Mesendoderm (in vitro differentiated cells): ENCODE measurements around the gene ATOH8.
"Not testable (repeated sequence)": the region's sequence is repeated elsewhere in the genome, so short reads cannot be mapped to it uniquely, and the experiment has no call there.

Experiments
- DNase-seq: peaks from one replicate; pipeline ENCODE4 v3.0.0; 2013
- H2AK5ac ChIP-seq: 2 replicates; pipeline ENCODE4 v1.6.1; 2013; ENCODE audit warnings: low read length, inconsistent platforms
- H2BK120ac ChIP-seq: 2 replicates; pipeline ENCODE4 v1.6.1; 2013; ENCODE audit warnings: low read depth, mild to moderate bottlenecking, low read length, moderate library complexity, mixed read lengths
- H2BK15ac ChIP-seq: replicated peaks from 2 replicates; pipeline ENCODE4 v1.6.1; 2013; ENCODE audit warnings: low read depth, mild to moderate bottlenecking, moderate library complexity
- H2BK5ac ChIP-seq: 2 replicates; pipeline ENCODE4 v1.6.1; 2013; ENCODE audit warnings: low read length, inconsistent platforms
- H3K18ac ChIP-seq: 2 replicates; pipeline ENCODE4 v1.6.1; 2013; ENCODE audit warnings: mild to moderate bottlenecking, low read length, mixed read lengths
- H3K23ac ChIP-seq: one replicate; pipeline ENCODE4 v1.6.1; 2013; ENCODE audit warnings: low read length
- H3K27ac ChIP-seq: 2 replicates; pipeline ENCODE4 v1.5.1; 2013; ENCODE audit warnings: low read depth, mild to moderate bottlenecking, inconsistent platforms, low read length, moderate library complexity
- H3K27me3 ChIP-seq: 2 replicates; pipeline ENCODE4 v1.6.1; 2013; ENCODE audit warnings: low read length, control low read depth, mild to moderate bottlenecking, inconsistent platforms; ENCODE audit not compliant: insufficient read depth, poor library complexity
- H3K36me3 ChIP-seq: 2 replicates; pipeline ENCODE4 v1.6.1; 2013; ENCODE audit warnings: low read length, inconsistent platforms; ENCODE audit not compliant: control insufficient read depth, insufficient read depth
- H3K4ac ChIP-seq: one replicate; pipeline ENCODE4 v1.6.1; 2013; ENCODE audit warnings: low read depth, mild to moderate bottlenecking, low read length, moderate library complexity
- H3K4me1 ChIP-seq: 2 replicates; pipeline ENCODE4 v1.6.1; 2013; ENCODE audit warnings: low read depth, low read length, inconsistent platforms; ENCODE audit not compliant: control insufficient read depth
- H3K4me2 ChIP-seq: 2 replicates; pipeline ENCODE4 v1.6.1; 2013; ENCODE audit warnings: low read length
- H3K4me3 ChIP-seq: 2 replicates; pipeline ENCODE4 v1.5.1; 2013; ENCODE audit warnings: mild to moderate bottlenecking, low read length
- H3K56ac ChIP-seq: one replicate; pipeline ENCODE4 v1.6.1; 2013; ENCODE audit warnings: low read length
- H3K79me1 ChIP-seq: 2 replicates; pipeline ENCODE4 v1.6.1; 2013; ENCODE audit warnings: low read length, inconsistent platforms
- H3K79me2 ChIP-seq: 2 replicates; pipeline ENCODE4 v1.6.1; 2013; ENCODE audit warnings: mild to moderate bottlenecking, low read length; ENCODE audit not compliant: control insufficient read depth, insufficient read depth
- H3K9ac ChIP-seq: 2 replicates; pipeline ENCODE4 v1.6.1; 2013; ENCODE audit warnings: low read length, inconsistent platforms
- H4K5ac ChIP-seq: one replicate; pipeline ENCODE4 v1.6.1; 2013; ENCODE audit warnings: low read length
- H4K8ac ChIP-seq: one replicate; pipeline ENCODE4 v1.6.1; 2013; ENCODE audit warnings: low read depth, mild to moderate bottlenecking, control low read depth, low read length, moderate library complexity
- WGBS: extraction: QIAGEN DNeasy Blood & Tissue Kit; methylation state at CpG from one replicate; pipeline ENCODE4 v1.1.7; 2013; ENCODE audit warnings: low lambda C conversion rate, missing lambda C conversion rate; ENCODE audit not compliant: insufficient coverage; ENCODE audit errors: extremely low coverage; 5-methylcytosine and 5-hydroxymethylcytosine counted together

ATOH8 gene

GRCh38 chr2:85711578-85712060, 42.2 kb upstream of the ATOH8 start:
- Histone ChIP-seq H3K36me3 (no peaks in the 10 kb centered on the region), H2BK5ac (no peak overlapping the region), H2BK120ac (no peak overlapping the region), H4K5ac (no peak overlapping the region), H3K4me3 (no peak overlapping the region), H3K56ac (no peak overlapping the region), H2AK5ac (no peak overlapping the region), H3K79me2 (no peaks in the 10 kb centered on the region), H3K27me3 (no peaks in the 10 kb centered on the region), H3K9ac (no peak overlapping the region), H2BK15ac (no peak overlapping the region), H3K27ac (no peak overlapping the region), H3K4ac (no peak overlapping the region), H4K8ac (no peak overlapping the region), H3K79me1 (no peaks in the 10 kb centered on the region), H3K4me2 (no peak overlapping the region), H3K23ac (no peak overlapping the region), H3K4me1 (no peaks in the 10 kb centered on the region), H3K18ac (no peak overlapping the region)
- no CpG with 5 or more reads among the region's 8 CpGs for WGBS
- DNase-seq: no peak

DNA sequence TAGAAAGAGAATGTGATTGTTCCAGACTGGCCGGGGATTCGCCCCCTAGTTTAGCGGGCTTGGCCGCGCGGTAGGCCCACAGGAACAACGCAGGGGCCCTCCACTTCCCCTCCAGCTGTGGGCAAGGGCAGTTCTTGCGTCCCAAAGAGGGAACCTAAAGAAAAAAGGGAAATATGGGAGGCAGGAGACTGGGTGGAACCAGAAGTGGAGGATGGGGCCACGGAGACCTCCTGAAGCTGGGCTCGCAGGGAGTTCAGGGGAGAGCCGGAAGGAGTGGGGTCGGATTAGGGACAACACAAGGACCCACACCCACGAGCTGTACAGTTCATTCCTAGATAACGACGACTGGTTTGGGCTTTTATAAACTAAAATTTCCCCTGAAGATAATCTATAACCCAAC, 41.5 kb upstream of the ATOH8 start:
- DNase-seq: no peak
- no peak overlapping the region for H3K27ac ChIP-seq
- no CpG with 5 or more reads among the region's 15 CpGs for WGBS

GRCh38 chr2:85712849-85713612, 40.8 kb upstream of the ATOH8 start:
- no CpG with 5 or more reads among the region's 9 CpGs for WGBS
- Histone ChIP-seq H3K79me2 (no peaks in the 10 kb centered on the region), H2AK5ac (no peak overlapping the region), H3K23ac (no peak overlapping the region), H3K4me3 (no peak overlapping the region), H4K8ac (no peak overlapping the region), H3K36me3 (no peaks in the 10 kb centered on the region), H3K79me1 (no peaks in the 10 kb centered on the region), H3K56ac (no peak overlapping the region), H3K4me1 (peaks cover 1% of the 10 kb centered on the region), H3K27ac (no peak overlapping the region), H3K27me3 (no peaks in the 10 kb centered on the region), H2BK120ac (no peak overlapping the region), H3K4ac (no peak overlapping the region), H4K5ac (no peak overlapping the region), H3K9ac (no peak overlapping the region), H2BK15ac (no peak overlapping the region), H2BK5ac (no peak overlapping the region), H3K4me2 (no peak overlapping the region), H3K18ac (no peak overlapping the region)
- no peak for DNase-seq

More for the DNA sequence above, 41.5 kb upstream of the ATOH8 start:
- no peaks in the 10 kb centered on the region for H3K4me1 ChIP-seq
- H2BK15ac ChIP-seq: no peak overlapping the region
- no peak overlapping the region for H3K23ac ChIP-seq
- no peaks in the 10 kb centered on the region for H3K36me3 ChIP-seq
- H3K27me3 ChIP-seq: no peaks in the 10 kb centered on the region
- H2BK5ac ChIP-seq: no peak overlapping the region
- no peak overlapping the region for H3K56ac ChIP-seq
- no peak overlapping the region for H3K18ac ChIP-seq
- H3K4me3 ChIP-seq: no peak overlapping the region
- H3K4me2 ChIP-seq: no peak overlapping the region
- H4K8ac ChIP-seq: no peak overlapping the region
- H3K9ac ChIP-seq: no peak overlapping the region
- H3K79me1 ChIP-seq: no peaks in the 10 kb centered on the region
- H4K5ac ChIP-seq: no peak overlapping the region
- H3K79me2 ChIP-seq: no peaks in the 10 kb centered on the region
- H2AK5ac ChIP-seq: no peak overlapping the region
- H2BK120ac ChIP-seq: no peak overlapping the region
- no peak overlapping the region for H3K4ac ChIP-seq

DNA sequence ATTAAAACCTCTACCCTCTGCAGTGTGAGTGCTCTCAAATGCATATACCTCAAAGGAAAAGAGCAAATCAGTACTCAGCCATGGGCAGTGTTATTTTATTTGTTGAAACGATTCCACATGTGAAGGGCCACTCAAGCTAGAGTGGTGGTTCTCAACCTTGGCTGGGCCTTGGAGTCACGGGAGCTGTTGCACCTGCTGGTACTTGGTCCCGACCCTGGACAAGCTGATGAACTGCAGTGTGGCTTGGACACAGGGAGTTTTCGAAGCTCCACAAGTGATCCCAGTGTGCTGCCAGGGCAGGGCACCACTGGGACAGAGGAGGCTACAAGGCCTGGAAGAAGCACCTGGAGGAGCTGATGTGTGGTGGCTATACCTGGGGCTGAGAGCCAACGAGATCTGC, 40.0 kb upstream of the ATOH8 start:
- H4K8ac ChIP-seq: no peak overlapping the region
- H3K4me3 ChIP-seq: no peak overlapping the region
- H3K27me3 ChIP-seq: no peaks in the 10 kb centered on the region
- no peak overlapping the region for H3K4ac ChIP-seq
- H3K4me1 ChIP-seq: peaks cover 1% of the 10 kb centered on the region
- no peaks in the 10 kb centered on the region for H3K79me2 ChIP-seq
- no peak overlapping the region for H2AK5ac ChIP-seq
- no peak overlapping the region for H3K56ac ChIP-seq
- H3K27ac ChIP-seq: no peak overlapping the region
- no peak overlapping the region for H3K18ac ChIP-seq
- H2BK15ac ChIP-seq: no peak overlapping the region
- no peak overlapping the region for H3K9ac ChIP-seq
- H2BK120ac ChIP-seq: no peak overlapping the region
- WGBS: no CpG with 5 or more reads among the region's 5 CpGs
- DNase-seq: no peak
- no peak overlapping the region for H3K23ac ChIP-seq
- H4K5ac ChIP-seq: no peak overlapping the region
- H3K4me2 ChIP-seq: no peak overlapping the region
- no peaks in the 10 kb centered on the region for H3K79me1 ChIP-seq
- no peak overlapping the region for H2BK5ac ChIP-seq
- H3K36me3 ChIP-seq: no peaks in the 10 kb centered on the region

- not testable (repeated sequence) for H2BK15ac ChIP-seq, H3K23ac ChIP-seq, H2BK120ac ChIP-seq, H3K36me3 ChIP-seq, H3K4me1 ChIP-seq, H3K27ac ChIP-seq, H4K5ac ChIP-seq, H3K4me3 ChIP-seq, H3K79me2 ChIP-seq, H3K79me1 ChIP-seq, DNase-seq, H4K8ac ChIP-seq, H3K56ac ChIP-seq, H3K27me3 ChIP-seq, H2AK5ac ChIP-seq, H3K18ac ChIP-seq, H3K4me2 ChIP-seq, H3K4ac ChIP-seq, H3K9ac ChIP-seq, H2BK5ac ChIP-seq
- no CpG with 5 or more reads among the region's 7 CpGs for WGBS
Observed at GRCh38 chr2:85714421-85714820, 39.4 kb upstream of the ATOH8 start.

GRCh38 chr2:85714841-85715240, 39.0 kb upstream of the ATOH8 start:
- Histone ChIP-seq H3K4me3 (no peak overlapping the region), H4K5ac (no peak overlapping the region), H4K8ac (no peak overlapping the region), H3K79me1 (no peaks in the 10 kb centered on the region), H3K23ac (no peak overlapping the region), H2AK5ac (no peak overlapping the region), H3K27me3 (no peaks in the 10 kb centered on the region), H3K56ac (no peak overlapping the region), H3K9ac (no peak overlapping the region), H3K18ac (no peak overlapping the region), H2BK15ac (no peak overlapping the region), H3K79me2 (no peaks in the 10 kb centered on the region), H2BK5ac (no peak overlapping the region), H3K4me1 (peaks cover 1% of the 10 kb centered on the region), H3K36me3 (no peaks in the 10 kb centered on the region), H3K4ac (no peak overlapping the region), H3K27ac (no peak overlapping the region), H3K4me2 (no peak overlapping the region), H2BK120ac (no peak overlapping the region)
- WGBS: no CpG with 5 or more reads among the region's 8 CpGs
- DNase-seq: no peak
